GM12801 (cell line): ENCODE measurements around the gene TMCC1.

Experiments
- CTCF ChIP-seq: IDR thresholded peaks from one replicate; pipeline ENCODE4 v1.5.1; 2011; ENCODE audit warnings: control low read depth; ENCODE audit not compliant: insufficient read length; ENCODE audit errors: extremely low read depth

Gene TMCC1

GRCh38 chr3:129934234-129935123 lies 41.0 kb upstream of the TMCC1 start:
- TF ChIP-seq CTCF, result no peak

- no peak for TF ChIP-seq CTCF
Measured at GRCh38 chr3:129933471-129933870, 40.0 kb upstream of the TMCC1 start.

- no peak for TF ChIP-seq CTCF
Measured at GRCh38 chr3:129929383-129929782, 35.9 kb upstream of the TMCC1 start.

GRCh38 chr3:129927072-129927471 lies 33.6 kb upstream of the TMCC1 start:
- no peak for TF ChIP-seq CTCF

GRCh38 chr3:129919806-129920205 lies 26.3 kb upstream of the TMCC1 start:
- TF ChIP-seq CTCF, result no peak

- TF ChIP-seq CTCF, result no peak
Measured at GRCh38 chr3:129919357-129919756, 25.8 kb upstream of the TMCC1 start.

- no peak for TF ChIP-seq CTCF
Measured at GRCh38 chr3:129918461-129918860, 24.9 kb upstream of the TMCC1 start.
